Loucy (cell line): ENCODE data around the gene DOCK10.

Experiments
- H2AFZ ChIP-seq: fragments of 200-600 bp; sonication (generic); 2 replicates; pipeline ENCODE4 v1.6.0; 2016; ENCODE audit warnings: antibody characterized with exemption, mild to moderate bottlenecking, low read length, moderate library complexity
- H3F3A ChIP-seq: fragments of 200-600 bp; 2 replicates; pipeline ENCODE4 v1.6.0; 2016; ENCODE audit warnings: antibody characterized with exemption, low read depth, mild to moderate bottlenecking
- H3K27me3 ChIP-seq: fragments of 200-600 bp; sonication (generic); 2 replicates; pipeline ENCODE4 v1.6.1; 2014; ENCODE audit warnings: low read length, mild to moderate bottlenecking; ENCODE audit not compliant: insufficient read depth, poor library complexity, severe bottlenecking
- H3K36me3 ChIP-seq: fragments of 200-600 bp; sonication (generic); 2 replicates; pipeline ENCODE4 v1.6.1; 2016; ENCODE audit warnings: low read length; ENCODE audit not compliant: insufficient read depth
- H3K4me1 ChIP-seq: fragments of 200-600 bp; sonication (generic); 2 replicates; pipeline ENCODE4 v1.5.1; 2014; ENCODE audit warnings: low read length, mild to moderate bottlenecking; ENCODE audit not compliant: insufficient read depth, poor library complexity, severe bottlenecking
- H3K4me2 ChIP-seq: fragments of 200-600 bp; sonication (generic); 2 replicates; pipeline ENCODE4 v1.6.0; 2014; ENCODE audit warnings: antibody characterized with exemption, low read length, low read depth, mild to moderate bottlenecking; ENCODE audit not compliant: poor library complexity, severe bottlenecking
- H3K4me3 ChIP-seq: fragments of 200-600 bp; sonication (generic); 2 replicates; pipeline ENCODE4 v1.5.1; 2014; ENCODE audit warnings: low read length, mild to moderate bottlenecking, mixed read lengths; ENCODE audit not compliant: poor library complexity, severe bottlenecking
- H3K79me2 ChIP-seq: fragments of 200-600 bp; sonication (generic); 2 replicates; pipeline ENCODE4 v1.6.1; 2014; ENCODE audit warnings: low read length; ENCODE audit not compliant: insufficient read depth
- H3K9ac ChIP-seq: fragments of 200-600 bp; sonication (generic); 2 replicates; pipeline ENCODE4 v1.6.0; 2014; ENCODE audit warnings: mild to moderate bottlenecking, low read depth, low read length, moderate library complexity; ENCODE audit not compliant: poor library complexity, severe bottlenecking
- H3K9me2 ChIP-seq: fragments of 200-600 bp; sonication (generic); replicated peaks from 2 replicates; pipeline ENCODE4 v1.6.1; 2016; ENCODE audit warnings: low read depth, low read length, mixed read lengths
- H3K9me3 ChIP-seq: fragments of 200-600 bp; sonication (generic); 2 replicates; pipeline ENCODE4 v1.6.1; 2014; ENCODE audit warnings: mild to moderate bottlenecking, antibody characterized with exemption, low read length, low read depth; ENCODE audit not compliant: insufficient read depth
- H4K20me1 ChIP-seq: fragments of 200-600 bp; sonication (generic); 2 replicates; pipeline ENCODE4 v1.6.0; 2014; ENCODE audit warnings: antibody characterized with exemption, low read length, mild to moderate bottlenecking; ENCODE audit not compliant: insufficient read depth, poor library complexity, severe bottlenecking
- EZH2phosphoT487 ChIP-seq: fragments of 200-600 bp; IDR thresholded peaks from 2 replicates; pipeline ENCODE4 v1.6.1; 2018; ENCODE audit warnings: antibody characterized with exemption, mild to moderate bottlenecking, moderate library complexity, borderline replicate concordance
- TF ChIP-seq, protein P1 (sequence below): fragments of 200-600 bp; sonication (generic); conservative IDR thresholded peaks from 2 replicates; pipeline ENCODE4 v1.5.1; 2014; ENCODE audit warnings: mild to moderate bottlenecking, antibody characterized with exemption, low read length

Gene DOCK10

DNA sequence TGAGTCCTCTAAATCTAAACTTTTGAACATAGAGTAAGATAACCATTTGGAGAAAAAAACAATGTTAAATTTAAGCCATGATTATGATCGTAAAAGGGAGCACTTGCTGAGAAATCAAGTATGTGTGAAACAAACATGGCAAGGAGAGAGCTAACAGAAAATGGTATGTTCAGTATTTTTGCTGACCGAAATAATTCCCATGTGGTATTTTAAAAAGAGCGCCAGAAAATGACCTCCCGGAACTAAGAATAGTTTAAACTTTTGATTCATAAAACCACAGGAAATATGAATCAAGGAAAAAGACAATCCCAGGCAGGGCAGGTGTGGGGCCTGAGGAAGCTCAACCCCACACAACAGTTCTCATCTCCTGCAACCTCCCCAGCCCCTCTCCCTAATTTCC lies 74.2 kb downstream of the DOCK10 start:
- no peaks in the 10 kb centered on the region for H3K9me2 ChIP-seq
- peaks cover 9% of the 10 kb centered on the region for H3K4me1 ChIP-seq
- H2AFZ ChIP-seq = no peak overlapping the region
- H3K9me3 ChIP-seq = no peaks in the 10 kb centered on the region
- no peak overlapping the region for H3K4me2 ChIP-seq
- no peaks in the 10 kb centered on the region for H4K20me1 ChIP-seq
- no peak overlapping the region for H3K9ac ChIP-seq
- TF ChIP-seq EZH2phosphoT487 = no peak
- TF ChIP-seq, protein P1, sequence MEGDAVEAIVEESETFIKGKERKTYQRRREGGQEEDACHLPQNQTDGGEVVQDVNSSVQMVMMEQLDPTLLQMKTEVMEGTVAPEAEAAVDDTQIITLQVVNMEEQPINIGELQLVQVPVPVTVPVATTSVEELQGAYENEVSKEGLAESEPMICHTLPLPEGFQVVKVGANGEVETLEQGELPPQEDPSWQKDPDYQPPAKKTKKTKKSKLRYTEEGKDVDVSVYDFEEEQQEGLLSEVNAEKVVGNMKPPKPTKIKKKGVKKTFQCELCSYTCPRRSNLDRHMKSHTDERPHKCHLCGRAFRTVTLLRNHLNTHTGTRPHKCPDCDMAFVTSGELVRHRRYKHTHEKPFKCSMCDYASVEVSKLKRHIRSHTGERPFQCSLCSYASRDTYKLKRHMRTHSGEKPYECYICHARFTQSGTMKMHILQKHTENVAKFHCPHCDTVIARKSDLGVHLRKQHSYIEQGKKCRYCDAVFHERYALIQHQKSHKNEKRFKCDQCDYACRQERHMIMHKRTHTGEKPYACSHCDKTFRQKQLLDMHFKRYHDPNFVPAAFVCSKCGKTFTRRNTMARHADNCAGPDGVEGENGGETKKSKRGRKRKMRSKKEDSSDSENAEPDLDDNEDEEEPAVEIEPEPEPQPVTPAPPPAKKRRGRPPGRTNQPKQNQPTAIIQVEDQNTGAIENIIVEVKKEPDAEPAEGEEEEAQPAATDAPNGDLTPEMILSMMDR = no peak
- no peaks in the 10 kb centered on the region for H3K79me2 ChIP-seq
- H3K36me3 ChIP-seq = no peaks in the 10 kb centered on the region
- H3K27me3 ChIP-seq = no peaks in the 10 kb centered on the region
- no peaks in the 10 kb centered on the region for H3F3A ChIP-seq
- H3K4me3 ChIP-seq = no peak overlapping the region

DNA sequence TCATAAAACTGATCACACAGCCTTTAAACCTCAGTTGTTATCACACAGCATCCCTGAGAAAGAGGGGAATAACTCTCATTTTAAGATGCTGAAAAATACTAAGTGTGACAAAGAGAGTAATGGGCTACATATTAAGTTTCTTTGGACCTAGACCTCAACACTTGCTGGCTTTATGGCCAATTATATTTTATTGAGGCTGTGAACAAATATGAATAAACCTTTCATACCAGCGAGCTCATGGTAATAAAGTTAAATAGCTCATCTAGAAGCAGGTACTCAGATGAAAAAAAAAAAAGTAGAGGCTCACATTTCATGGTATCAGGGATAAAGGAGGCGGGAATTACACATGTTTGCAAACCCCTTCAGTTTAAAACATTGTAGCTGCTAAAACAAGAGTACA lies 75.7 kb downstream of the DOCK10 start:
- Histone ChIP-seq H3K79me2 (no peaks in the 10 kb centered on the region), H3K36me3 (no peaks in the 10 kb centered on the region), H3K9me2 (no peaks in the 10 kb centered on the region), H3F3A (no peaks in the 10 kb centered on the region), H3K9ac (no peak overlapping the region), H3K4me3 (no peak overlapping the region), H3K9me3 (no peaks in the 10 kb centered on the region), H2AFZ (no peak overlapping the region), H3K4me2 (no peak overlapping the region), H3K4me1 (peaks cover 9% of the 10 kb centered on the region), H4K20me1 (no peaks in the 10 kb centered on the region), H3K27me3 (no peaks in the 10 kb centered on the region)
- TF ChIP-seq, protein P1 = no peak
- TF ChIP-seq EZH2phosphoT487 = no peak

DNA sequence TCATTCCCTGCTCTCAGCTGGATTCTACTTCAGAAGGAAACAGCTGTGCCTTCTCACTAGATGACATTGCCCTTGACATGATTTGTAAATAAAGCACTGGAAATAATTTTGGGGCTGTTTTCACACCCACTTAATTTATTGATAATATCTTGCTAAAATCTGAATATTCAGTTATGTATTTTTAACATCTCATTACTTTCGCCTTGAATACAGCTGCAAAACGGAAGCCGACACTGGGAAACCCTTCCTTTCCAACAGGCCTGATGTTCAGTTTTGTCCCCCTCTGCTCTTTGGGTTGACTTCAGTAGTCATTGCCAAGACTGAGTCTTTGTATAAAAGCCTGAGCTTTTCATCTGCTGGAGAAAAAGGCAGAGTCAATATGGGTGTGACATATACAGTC lies 82.7 kb downstream of the DOCK10 start:
- Histone ChIP-seq H3K27me3 (no peaks in the 10 kb centered on the region), H3K4me2 (no peak overlapping the region), H3F3A (no peaks in the 10 kb centered on the region), H3K9ac (no peak overlapping the region), H3K4me3 (no peak overlapping the region), H4K20me1 (no peaks in the 10 kb centered on the region), H3K9me2 (no peaks in the 10 kb centered on the region), H3K4me1 (peaks cover 6% of the 10 kb centered on the region), H3K79me2 (no peaks in the 10 kb centered on the region), H2AFZ (no peak overlapping the region), H3K36me3 (no peaks in the 10 kb centered on the region), H3K9me3 (no peaks in the 10 kb centered on the region)
- TF ChIP-seq EZH2phosphoT487 = no peak
- TF ChIP-seq, protein P1 = no peak
